ENCODE measurements around the gene ZNF217. TPM values are rescaled to one million over a fixed set of nuclear protein-coding genes. Genes with fewer than 3 reads are reported as not detected.

The ZNF217 gene
- polyA plus RNA-seq, 3 donors, result 10.5 to 41.5 (median 24.4) TPM

GRCh38 chr20:53623454-53624211 lies 30.0 kb upstream of the ZNF217 start:
- Histone ChIP-seq H3K79me2 (ENCODE audit: insufficient read depth, low read length) (no peaks in the 10 kb centered on the region), H3K27ac (ENCODE audit: low read depth in 1 of 2, low read length in 2 of 2) (peak overlapping the region; percentile 71 to 96), H3K4me1 (ENCODE audit: control insufficient read depth in 1 of 2, insufficient read depth in 2 of 2, low read length in 2 of 2) (peaks cover 56 to 63% of the 10 kb centered on the region in 2 donors), H2AFZ (ENCODE audit: insufficient read depth, low read depth, low read length, poor library complexity, severe bottlenecking) (peak overlapping the region; percentile 53), H3K9me3 (replicated peaks in 1 of 2; ENCODE audit: control insufficient read depth in 1 of 2, insufficient read depth in 1 of 2, low read length in 2 of 2) (no peaks in the 10 kb centered on the region), H4K20me1 (ENCODE audit: insufficient read depth, low read length) (no peaks in the 10 kb centered on the region), H3K4me2 (replicated peaks; ENCODE audit: extremely low read depth, low read length, poor library complexity, severe bottlenecking) (peak overlapping the region; percentile 82), H3K36me3 (replicated peaks in 1 of 2; ENCODE audit: control insufficient read depth in 1 of 2, insufficient read depth in 2 of 2, low read length in 2 of 2) (no peaks in the 10 kb centered on the region), H3K27me3 (ENCODE audit: control insufficient read depth in 2 of 2, insufficient read depth in 2 of 2, low read length in 2 of 2) (no peaks in the 10 kb centered on the region), H3K9ac (ENCODE audit: insufficient read depth, low read length, poor library complexity, severe bottlenecking) (peak overlapping the region; percentile 70), H3K4me3 (replicated peaks in 1 of 3; ENCODE audit: low read depth in 2 of 3, low read length in 3 of 3) (peak overlapping the region; percentile 36 to 76 (median 76))
- Mint-ChIP-seq H3K9me3 (no peaks in the 10 kb centered on the region), H3K4me1 (peaks cover 45% of the 10 kb centered on the region), H3K4me3 (peak overlapping the region; percentile 75 to 86), H3K27me3 (ENCODE audit: low read depth in 3 of 3) (no peaks in the 10 kb centered on the region), H3K27ac (peak overlapping the region; percentile 88 to 96 (median 93)), H3K36me3 (no peaks in the 10 kb centered on the region)
- intact Hi-C loops (cut with micrococcal nuclease), result loop anchor here in 1 of 2 donors (5.0 kb wide), 2 partner anchors 34 to 41 kb away; no protein-coding TSS in a partner anchor
- DNase-seq, result peak; percentile 62 to 82 (median 78)
- TF ChIP-seq, protein P1, sequence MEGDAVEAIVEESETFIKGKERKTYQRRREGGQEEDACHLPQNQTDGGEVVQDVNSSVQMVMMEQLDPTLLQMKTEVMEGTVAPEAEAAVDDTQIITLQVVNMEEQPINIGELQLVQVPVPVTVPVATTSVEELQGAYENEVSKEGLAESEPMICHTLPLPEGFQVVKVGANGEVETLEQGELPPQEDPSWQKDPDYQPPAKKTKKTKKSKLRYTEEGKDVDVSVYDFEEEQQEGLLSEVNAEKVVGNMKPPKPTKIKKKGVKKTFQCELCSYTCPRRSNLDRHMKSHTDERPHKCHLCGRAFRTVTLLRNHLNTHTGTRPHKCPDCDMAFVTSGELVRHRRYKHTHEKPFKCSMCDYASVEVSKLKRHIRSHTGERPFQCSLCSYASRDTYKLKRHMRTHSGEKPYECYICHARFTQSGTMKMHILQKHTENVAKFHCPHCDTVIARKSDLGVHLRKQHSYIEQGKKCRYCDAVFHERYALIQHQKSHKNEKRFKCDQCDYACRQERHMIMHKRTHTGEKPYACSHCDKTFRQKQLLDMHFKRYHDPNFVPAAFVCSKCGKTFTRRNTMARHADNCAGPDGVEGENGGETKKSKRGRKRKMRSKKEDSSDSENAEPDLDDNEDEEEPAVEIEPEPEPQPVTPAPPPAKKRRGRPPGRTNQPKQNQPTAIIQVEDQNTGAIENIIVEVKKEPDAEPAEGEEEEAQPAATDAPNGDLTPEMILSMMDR (IDR thresholded peaks at IDR 0.05), result no peak
- WGBS (ENCODE audit: insufficient coverage), result no CpG with 5 or more reads among the region's 13 CpGs

DNA sequence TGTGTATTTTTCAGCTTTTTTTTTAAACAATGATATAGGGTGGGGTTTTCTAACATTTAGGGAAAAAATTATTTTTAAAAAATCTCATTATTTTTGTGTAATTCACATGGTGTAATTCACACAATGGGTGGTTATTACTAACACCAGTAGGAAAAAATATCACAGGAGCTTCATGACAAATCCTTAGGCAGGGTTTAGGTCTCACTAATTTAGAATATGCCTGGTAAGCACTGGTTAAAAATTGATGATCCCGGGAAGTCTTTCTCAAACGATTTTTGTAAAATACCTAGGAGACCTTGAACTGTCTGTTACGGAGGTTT lies 29.5 kb upstream of the ZNF217 start:
- H3K27ac ChIP-seq (ENCODE audit: low read depth in 1 of 2, low read length in 2 of 2), result peak overlapping the region; percentile 71 to 96
- TF ChIP-seq, protein P1 (IDR thresholded peaks at IDR 0.05), result no peak
- no peaks in the 10 kb centered on the region for H3K36me3 Mint-ChIP-seq
- WGBS (ENCODE audit: insufficient coverage), result no CpG with 5 or more reads among the region's 3 CpGs
- peak overlapping the region; percentile 70 for H3K9ac ChIP-seq (ENCODE audit: insufficient read depth, low read length, poor library complexity, severe bottlenecking)
- no peaks in the 10 kb centered on the region for H3K36me3 ChIP-seq (replicated peaks in 1 of 2; ENCODE audit: control insufficient read depth in 1 of 2, insufficient read depth in 2 of 2, low read length in 2 of 2)
- H3K4me1 Mint-ChIP-seq, result peaks cover 45% of the 10 kb centered on the region
- no peaks in the 10 kb centered on the region for H3K27me3 ChIP-seq (ENCODE audit: control insufficient read depth in 2 of 2, insufficient read depth in 2 of 2, low read length in 2 of 2)
- no peak for DNase-seq
- H3K4me3 Mint-ChIP-seq, result peak overlapping the region; percentile 75 to 86
- H2AFZ ChIP-seq (ENCODE audit: insufficient read depth, low read depth, low read length, poor library complexity, severe bottlenecking), result peak overlapping the region; percentile 53
- H3K4me2 ChIP-seq (replicated peaks; ENCODE audit: extremely low read depth, low read length, poor library complexity, severe bottlenecking), result peak overlapping the region; percentile 82
- intact Hi-C loops (cut with micrococcal nuclease), result loop anchor here in 1 of 2 donors (5.0 kb wide), 2 partner anchors 34 to 41 kb away; no protein-coding TSS in a partner anchor
- H3K4me1 ChIP-seq (ENCODE audit: control insufficient read depth in 1 of 2, insufficient read depth in 2 of 2, low read length in 2 of 2), result peaks cover 56 to 63% of the 10 kb centered on the region in 2 donors
- H3K9me3 ChIP-seq (replicated peaks in 1 of 2; ENCODE audit: control insufficient read depth in 1 of 2, insufficient read depth in 1 of 2, low read length in 2 of 2), result no peaks in the 10 kb centered on the region
- peak overlapping the region; percentile 88 to 96 (median 93) for H3K27ac Mint-ChIP-seq
- no peaks in the 10 kb centered on the region for H3K27me3 Mint-ChIP-seq (ENCODE audit: low read depth in 3 of 3)
- H3K4me3 ChIP-seq (replicated peaks in 1 of 3; ENCODE audit: low read depth in 2 of 3, low read length in 3 of 3), result peak overlapping the region; percentile 36 to 76 (median 76)
- no peaks in the 10 kb centered on the region for H3K9me3 Mint-ChIP-seq
- H3K79me2 ChIP-seq (ENCODE audit: insufficient read depth, low read length), result no peaks in the 10 kb centered on the region
- no peaks in the 10 kb centered on the region for H4K20me1 ChIP-seq (ENCODE audit: insufficient read depth, low read length)

Measured in CD14-positive monocyte (primary cell).